ENCODE data around the gene MAPK8IP2. TPM values are rescaled to one million over a fixed set of nuclear protein-coding genes. Genes with fewer than 3 reads are reported as not detected.

MAPK8IP2 gene
- total RNA-seq, 1 experiment from 2014 or later = 6.4 TPM

GRCh38 chr22:50600967-50601668 lies 525 bp downstream of the MAPK8IP2 start:
- Histone ChIP-seq H3K27me3 (ENCODE audit: insufficient read depth, low read length) (no peaks in the 10 kb centered on the region), H3K4me3 (replicated peaks in 1 of 2; ENCODE audit: low read depth in 1 of 2, low read length in 2 of 2) (peak overlapping the region; percentile 36 to 55), H3K4me2 (ENCODE audit: low read length) (peak overlapping the region; percentile 68), H3K9me3 (ENCODE audit: control insufficient read depth in 1 of 2, insufficient read depth in 1 of 2, low read depth in 1 of 2, low read length in 2 of 2) (no peaks in the 10 kb centered on the region), H3K36me3 (ENCODE audit: control insufficient read depth in 1 of 2, insufficient read depth in 2 of 2, low read length in 2 of 2) (no peaks in the 10 kb centered on the region), H3K9me2 (ENCODE audit: insufficient read depth) (no peaks in the 10 kb centered on the region), H3K27ac (ENCODE audit: low read depth, low read length) (no peak overlapping the region), H3K79me2 (ENCODE audit: insufficient read depth, low read length) (no peaks in the 10 kb centered on the region), H4K20me1 (ENCODE audit: insufficient read depth) (no peaks in the 10 kb centered on the region), H2AFZ (ENCODE audit: low read depth, low read length, poor library complexity, severe bottlenecking) (no peak overlapping the region), H3K9ac (ENCODE audit: low read length) (no peak overlapping the region), H3K4me1 (ENCODE audit: control insufficient read depth in 1 of 2, insufficient read depth in 2 of 2, low read length in 2 of 2) (peaks cover 0 to 10% of the 10 kb centered on the region in 2 experiments; a peak in 1 of 4 replicates)
- ChIA-PET POLR2A (no interaction called here), CTCF (no interaction called here), RAD21 (ENCODE audit: low non-redundant PET in 1 of 2, low total read pairs in 2 of 2, uncharacterized antibody in 2 of 2, unreplicated experiment in 2 of 2) (no interaction called here)
- no TSS peak for BruUV-seq (replicated peaks)
- TF ChIP-seq JUND (IDR thresholded peaks at IDR 0.05) = no peak
- peak; percentile 42; the same call in 1 of the 2 replicates for TF ChIP-seq ZFX (IDR thresholded peaks at IDR 0.05)
- intact Hi-C loops (cut with micrococcal nuclease) = no loop called here
- ATAC-seq (peak; percentile 13; the same call in 1 of the 2 replicates), DNase-seq (ENCODE audit: low read depth, low spot score) (no peak)

GRCh38 chr22:50601669-50602337 lies 1.2 kb downstream of the MAPK8IP2 start:
- DNase-seq (ENCODE audit: low read depth, low spot score) (no peak), ATAC-seq (no peak)
- H3K9ac ChIP-seq (ENCODE audit: low read length) = no peak overlapping the region
- no peak overlapping the region for H3K4me3 ChIP-seq (replicated peaks in 1 of 2; ENCODE audit: low read depth in 1 of 2, low read length in 2 of 2)
- H3K36me3 ChIP-seq (ENCODE audit: control insufficient read depth in 1 of 2, insufficient read depth in 2 of 2, low read length in 2 of 2) = no peaks in the 10 kb centered on the region
- TF ChIP-seq, protein P1, sequence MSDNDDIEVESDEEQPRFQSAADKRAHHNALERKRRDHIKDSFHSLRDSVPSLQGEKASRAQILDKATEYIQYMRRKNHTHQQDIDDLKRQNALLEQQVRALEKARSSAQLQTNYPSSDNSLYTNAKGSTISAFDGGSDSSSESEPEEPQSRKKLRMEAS (IDR thresholded peaks at IDR 0.05) = no peak
- TF ChIP-seq SP1 (IDR thresholded peaks at IDR 0.05; ENCODE audit: low read depth) (no peak), REST (IDR thresholded peaks at IDR 0.05; ENCODE audit: low read depth) (no peak), POLR2AphosphoS5 (IDR thresholded peaks at IDR 0.05; ENCODE audit: low read depth, low read length) (no peak), YY1 (IDR thresholded peaks at IDR 0.05; ENCODE audit: extremely low read depth, insufficient replicate concordance, low read depth, low read length) (no peak), JUND (IDR thresholded peaks at IDR 0.05) (no peak), EGR1 (IDR thresholded peaks at IDR 0.05; ENCODE audit: low read depth) (no peak), POLR2A (IDR thresholded peaks at IDR 0.05; ENCODE audit: borderline replicate concordance, extremely low read depth, insufficient read depth, insufficient read length) (no peak)
- TF ChIP-seq, protein P2, sequence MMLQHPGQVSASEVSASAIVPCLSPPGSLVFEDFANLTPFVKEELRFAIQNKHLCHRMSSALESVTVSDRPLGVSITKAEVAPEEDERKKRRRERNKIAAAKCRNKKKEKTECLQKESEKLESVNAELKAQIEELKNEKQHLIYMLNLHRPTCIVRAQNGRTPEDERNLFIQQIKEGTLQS (IDR thresholded peaks at IDR 0.05) = no peak
- ChIA-PET CTCF (no interaction called here), RAD21 (ENCODE audit: low non-redundant PET in 1 of 2, low total read pairs in 2 of 2, uncharacterized antibody in 2 of 2, unreplicated experiment in 2 of 2) (no interaction called here), POLR2A (no interaction called here)
- no peak overlapping the region for H2AFZ ChIP-seq (ENCODE audit: low read depth, low read length, poor library complexity, severe bottlenecking)
- intact Hi-C loops (cut with micrococcal nuclease) = no loop called here
- BruUV-seq (replicated peaks) = TSS peak; percentile 39
- no peaks in the 10 kb centered on the region for H3K9me3 ChIP-seq (ENCODE audit: control insufficient read depth in 1 of 2, insufficient read depth in 1 of 2, low read depth in 1 of 2, low read length in 2 of 2)
- H3K27ac ChIP-seq (ENCODE audit: low read depth, low read length) = no peak overlapping the region
- H3K4me2 ChIP-seq (ENCODE audit: low read length) = peak overlapping the region; percentile 68; the same call in 1 of the 2 replicates
- H4K20me1 ChIP-seq (ENCODE audit: insufficient read depth) = no peaks in the 10 kb centered on the region
- peaks cover 0 to 10% of the 10 kb centered on the region in 2 experiments; a peak in 1 of 4 replicates for H3K4me1 ChIP-seq (ENCODE audit: control insufficient read depth in 1 of 2, insufficient read depth in 2 of 2, low read length in 2 of 2)
- H3K9me2 ChIP-seq (ENCODE audit: insufficient read depth) = no peaks in the 10 kb centered on the region
- H3K27me3 ChIP-seq (ENCODE audit: insufficient read depth, low read length) = no peaks in the 10 kb centered on the region
- H3K79me2 ChIP-seq (ENCODE audit: insufficient read depth, low read length) = no peaks in the 10 kb centered on the region
